Endothelial cell of umbilical vein (primary cell): ENCODE results near the gene KCTD18.

Experiments
- CTCF ChIP-seq, 2 donors: IDR thresholded peaks; 1 replicate in 1 of 2; 2 replicates in 1 of 2; pipeline ENCODE4 v1.5.1; 2011; ENCODE audit warnings: low read length in 2 of 2, mild to moderate bottlenecking in 2 of 2, moderate library complexity in 2 of 2, control low read depth in 1 of 2, inconsistent platforms in 1 of 2, low read depth in 1 of 2; ENCODE audit not compliant: insufficient read depth in 1 of 2; ENCODE audit errors: extremely low read depth in 1 of 2
- EZH2 ChIP-seq: IDR thresholded peaks from 2 replicates; pipeline ENCODE4 v1.6.1; 2012; ENCODE audit warnings: borderline replicate concordance, low read depth, mild to moderate bottlenecking, moderate library complexity, low read length, inconsistent platforms; ENCODE audit not compliant: severe bottlenecking
- FOS ChIP-seq: IDR thresholded peaks from 2 replicates; pipeline ENCODE4 v1.6.1; 2011; ENCODE audit warnings: mild to moderate bottlenecking, low read length, moderate library complexity, borderline replicate concordance; ENCODE audit not compliant: insufficient read depth
- GATA2 ChIP-seq: IDR thresholded peaks from 2 replicates; pipeline ENCODE4 v1.7.0; 2011; ENCODE audit warnings: low read depth, mild to moderate bottlenecking, moderate library complexity, mixed read lengths, low read length; ENCODE audit not compliant: insufficient read length, insufficient read depth
- JUN ChIP-seq: IDR thresholded peaks from 2 replicates; pipeline ENCODE4 v1.6.1; 2011; ENCODE audit warnings: borderline replicate concordance, low read depth; ENCODE audit not compliant: insufficient read length, insufficient read depth
- MAX ChIP-seq: IDR thresholded peaks from 2 replicates; pipeline ENCODE4 v1.6.1; 2011; ENCODE audit not compliant: insufficient read depth, insufficient read length
- MYC ChIP-seq: IDR thresholded peaks from one replicate; pipeline ENCODE4 v1.6.1; 2011; ENCODE audit warnings: mild to moderate bottlenecking, low read depth, low read length
- POLR2A ChIP-seq: IDR thresholded peaks from 2 replicates; pipeline ENCODE4 v1.6.1; 2012; ENCODE audit warnings: low read depth, mild to moderate bottlenecking, control low read depth, low read length
- POLR2AphosphoS5 ChIP-seq: IDR thresholded peaks from 2 replicates; pipeline ENCODE4 v1.6.1; 2012; ENCODE audit warnings: low read depth, mild to moderate bottlenecking, control low read depth, low read length, moderate library complexity; ENCODE audit not compliant: insufficient read depth

- no peak for TF ChIP-seq CTCF (IDR thresholded peaks at IDR 0.05; ENCODE audit: extremely low read depth in 1 of 2, insufficient read depth in 1 of 2, low read depth in 1 of 2, low read length in 2 of 2)
- TF ChIP-seq POLR2A = no peak
- no peak for TF ChIP-seq POLR2AphosphoS5
- TF ChIP-seq MYC = no peak
- TF ChIP-seq EZH2 = no peak
- TF ChIP-seq MAX = no peak
- no peak for TF ChIP-seq JUN
- no peak for TF ChIP-seq GATA2
- no peak for TF ChIP-seq FOS
Observed at GRCh38 chr2:200476836-200477235, 33.0 kb downstream of the KCTD18 start.
